B cell (primary cell): Measurements from ENCODE around the gene BUB1.

ENCODE experiments used
- EZH2 ChIP-seq: IDR thresholded peaks from 2 replicates; pipeline ENCODE4 v1.6.1; 2012; ENCODE audit warnings: borderline replicate concordance, low read depth, mild to moderate bottlenecking, moderate library complexity, low read length; ENCODE audit not compliant: insufficient read depth, poor library complexity, severe bottlenecking
- TF ChIP-seq, protein P1 (sequence below): fragments of 200-600 bp; IDR thresholded peaks from one replicate; pipeline ENCODE4 v1.8.0; 2022; ENCODE audit warnings: antibody characterized with exemption, mild to moderate bottlenecking

- TF ChIP-seq, protein P1, sequence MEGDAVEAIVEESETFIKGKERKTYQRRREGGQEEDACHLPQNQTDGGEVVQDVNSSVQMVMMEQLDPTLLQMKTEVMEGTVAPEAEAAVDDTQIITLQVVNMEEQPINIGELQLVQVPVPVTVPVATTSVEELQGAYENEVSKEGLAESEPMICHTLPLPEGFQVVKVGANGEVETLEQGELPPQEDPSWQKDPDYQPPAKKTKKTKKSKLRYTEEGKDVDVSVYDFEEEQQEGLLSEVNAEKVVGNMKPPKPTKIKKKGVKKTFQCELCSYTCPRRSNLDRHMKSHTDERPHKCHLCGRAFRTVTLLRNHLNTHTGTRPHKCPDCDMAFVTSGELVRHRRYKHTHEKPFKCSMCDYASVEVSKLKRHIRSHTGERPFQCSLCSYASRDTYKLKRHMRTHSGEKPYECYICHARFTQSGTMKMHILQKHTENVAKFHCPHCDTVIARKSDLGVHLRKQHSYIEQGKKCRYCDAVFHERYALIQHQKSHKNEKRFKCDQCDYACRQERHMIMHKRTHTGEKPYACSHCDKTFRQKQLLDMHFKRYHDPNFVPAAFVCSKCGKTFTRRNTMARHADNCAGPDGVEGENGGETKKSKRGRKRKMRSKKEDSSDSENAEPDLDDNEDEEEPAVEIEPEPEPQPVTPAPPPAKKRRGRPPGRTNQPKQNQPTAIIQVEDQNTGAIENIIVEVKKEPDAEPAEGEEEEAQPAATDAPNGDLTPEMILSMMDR, result no peak
- no peak for TF ChIP-seq EZH2
Observed at GRCh38 chr2:110639972-110640371, 37.9 kb downstream of the BUB1 start.
